Heart left ventricle (tissue), 16 donors: ENCODE measurements around the gene GBX2. TPM values are rescaled to one million over a fixed set of nuclear protein-coding genes. Genes with fewer than 3 reads are reported as not detected.

ENCODE experiments used
- ATAC-seq, 4 donors: fragments of 200-7000 bp; cut with Tn5 transposase; one replicate each; pipeline ENCODE4 v1.9.1; 2020 to 2022; ENCODE audit warnings: moderate library complexity in 4 of 4, mild to moderate bottlenecking in 3 of 4, moderate number of reproducible peaks in 1 of 4
- DNase-seq, 5 donors: peaks; one replicate each; pipeline ENCODE4 v3.0.0-alpha.2; 2020
- H3K27ac ChIP-seq, 12 donors: fragments of 200-600 bp; sonication (generic) in 4 of 12; one replicate each; pipeline versions ENCODE4 v1.5.0 to v1.8.0; 2016 to 2022; ENCODE audit warnings: mild to moderate bottlenecking in 2 of 12
- H3K27me3 ChIP-seq, 9 donors: fragments of 200-600 bp; sonication (generic) in 2 of 9; one replicate each; pipeline versions ENCODE4 v1.5.1 to v1.8.0; 2016 to 2022; ENCODE audit warnings: mild to moderate bottlenecking in 3 of 9
- H3K36me3 ChIP-seq, 9 donors: fragments of 200-600 bp; sonication (generic) in 2 of 9; one replicate each; pipeline versions ENCODE4 v1.5.0 to v1.8.0; 2018 to 2022; ENCODE audit warnings: mild to moderate bottlenecking in 2 of 9
- H3K4me1 ChIP-seq, 12 donors: fragments of 200-600 bp; sonication (generic) in 4 of 12; one replicate each; pipeline versions ENCODE4 v1.5.0 to v1.8.0; 2016 to 2022; ENCODE audit warnings: mild to moderate bottlenecking in 3 of 12
- H3K4me3 ChIP-seq, 12 donors: fragments of 200-600 bp; sonication (generic) in 4 of 12; one replicate each; pipeline versions ENCODE4 v1.5.0 to v1.8.0; 2017 to 2022; ENCODE audit warnings: mild to moderate bottlenecking in 9 of 12, moderate library complexity in 4 of 12
- H3K9me3 ChIP-seq, 12 donors: fragments of 200-600 bp; sonication (generic) in 4 of 12; one replicate each; pipeline versions ENCODE4 v1.5.0 to v1.8.0; 2016 to 2022; ENCODE audit warnings: mild to moderate bottlenecking in 1 of 12
- POLR2A ChIP-seq, 2 donors: fragments of 450-650 bp; IDR thresholded peaks; one replicate each; pipeline ENCODE4 v1.6.1; 2017; ENCODE audit warnings: antibody characterized with exemption in 2 of 2, mild to moderate bottlenecking in 2 of 2, moderate library complexity in 2 of 2
- WGBS, 4 donors: extraction: QIAGEN DNeasy Blood & Tissue Kit in 2 of 4; methylation state at CpG; one replicate each; pipeline versions ENCODE4 v1.1.5 to v1.1.7; 2013 to 2018; 5-methylcytosine and 5-hydroxymethylcytosine counted together
- intact Hi-C, 10 donors: fragments of 100-400 bp; cut with DNase I; formaldehyde crosslinking; loops; one replicate each; pipeline versions ENCODE4 v1.11.1 to v1.14.2; 2022
- polyA plus RNA-seq, 2 donors: library from polyadenylated mRNA; stranded (reverse); fragments of 200-250 nt; gene quantifications; one replicate each; pipeline ENCODE4 v1.2.3, GENCODE V29; 2013
- total RNA-seq, 9 donors: library from RNA; depleted of rRNA in 2 of 9; stranded (reverse); fragments of >200 nt in 2 of 9; fragmentation: NEBNext Ultra II Directional in 3 of 9; extraction: Animal tissue kit (Norgen Biotek cat#: 25700) in 3 of 9; gene quantifications; one replicate each; pipeline versions ENCODE4 v1.1.0 to v1.2.4, GENCODE V29; 2016 to 2023
- TF ChIP-seq, protein P1 (sequence below), 12 donors: fragments of 200-600 bp; sonication (generic) in 4 of 12; IDR thresholded peaks; one replicate each; pipeline versions ENCODE4 v1.5.0 to v1.8.0; 2018 to 2022; ENCODE audit warnings: antibody characterized with exemption in 12 of 12, mild to moderate bottlenecking in 5 of 12
- donor health status: ischemic (EF 13 %, LVEDD 7.1; RV severe dilation, severe dysfunction).
- donor health status: healthy with polysubstance abuse.
- donor health status: DM: no; HTN: yes; CAD: no.
- donor health status: DM: no; HTN: no; CAD: no.
- donor health status: ischemic (EF 25% LVEDD 6.9; RV normal size, moderate dysfunction).
- donor health status: ischemic (EF 25% LVEDD 5.7; RV mildly dilated, moderate dysfunction).
- donor health status: healthy.
- donor health status: DM: yes; HTN: yes; CAD: no.
- donor health status: ischemic (EF 35%, LVEDD 5.7; RV mildly dilated, moderate dysfunction).
- donor health status: nonischemic (EF 11% LVEDD 7.7; RV severe dilation, severe dysfunction).
- donor health status: DM: yes; HTN: yes; CAD: no.
- donor health status: PGD.
- donor health status: ischemic (EF 29% LVEDD 5.4; RV normal size, mild dysfunction).
- donor health status: nonischemic (EF 23%, LVEDD 6.1; RV moderate dilation, normal function).

The GBX2 gene
- total and polyA plus RNA-seq, 11 donors: 0.15 to 0.55 (median 0.17) TPM; not detected in 8

DNA sequence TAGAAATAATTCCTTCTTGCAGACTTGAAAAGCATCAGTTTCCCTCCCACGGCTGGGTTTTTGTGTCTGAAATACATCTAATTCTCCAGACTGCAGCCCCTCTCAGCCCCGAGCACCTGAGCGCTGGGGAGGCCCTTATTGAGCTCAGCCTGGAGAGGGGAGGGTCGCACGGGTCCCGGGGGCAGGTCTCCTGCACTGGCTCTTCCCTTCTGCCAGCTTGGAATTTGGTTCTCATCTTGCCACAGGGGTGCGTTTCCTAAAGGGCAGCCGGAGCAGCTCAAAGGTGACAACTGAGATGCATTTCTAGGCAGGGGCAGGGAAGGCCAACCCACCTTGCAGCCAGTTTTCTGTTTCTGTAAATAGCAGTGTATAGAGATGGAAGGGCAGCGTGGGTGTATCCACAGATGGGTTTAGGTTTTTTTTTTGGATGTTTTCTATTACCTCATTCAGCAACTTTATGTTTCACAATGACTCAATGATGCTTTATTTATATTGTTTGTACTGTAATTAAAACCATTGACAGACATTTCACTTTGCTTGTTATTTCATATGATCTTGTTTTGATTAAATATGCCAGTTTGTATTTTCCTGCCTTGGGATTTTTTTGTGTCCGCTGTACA, 37.0 kb downstream of the GBX2 start:
- H3K27me3 ChIP-seq: no peaks in the 10 kb centered on the region
- intact Hi-C loops: no loop called here
- WGBS, 4 donors: 84 to 91% (median 88%) methylated on average over 10 of the region's 10 CpGs
- ATAC-seq: no peak
- no peak overlapping the region for H3K27ac ChIP-seq
- no peaks in the 10 kb centered on the region for H3K9me3 ChIP-seq
- H3K4me3 ChIP-seq: no peak overlapping the region
- peaks cover 0 to 14% (median under 1%) of the 10 kb centered on the region in 9 donors for H3K36me3 ChIP-seq
- no peak for DNase-seq
- TF ChIP-seq POLR2A (IDR thresholded peaks at IDR 0.05): no peak
- TF ChIP-seq, protein P1, sequence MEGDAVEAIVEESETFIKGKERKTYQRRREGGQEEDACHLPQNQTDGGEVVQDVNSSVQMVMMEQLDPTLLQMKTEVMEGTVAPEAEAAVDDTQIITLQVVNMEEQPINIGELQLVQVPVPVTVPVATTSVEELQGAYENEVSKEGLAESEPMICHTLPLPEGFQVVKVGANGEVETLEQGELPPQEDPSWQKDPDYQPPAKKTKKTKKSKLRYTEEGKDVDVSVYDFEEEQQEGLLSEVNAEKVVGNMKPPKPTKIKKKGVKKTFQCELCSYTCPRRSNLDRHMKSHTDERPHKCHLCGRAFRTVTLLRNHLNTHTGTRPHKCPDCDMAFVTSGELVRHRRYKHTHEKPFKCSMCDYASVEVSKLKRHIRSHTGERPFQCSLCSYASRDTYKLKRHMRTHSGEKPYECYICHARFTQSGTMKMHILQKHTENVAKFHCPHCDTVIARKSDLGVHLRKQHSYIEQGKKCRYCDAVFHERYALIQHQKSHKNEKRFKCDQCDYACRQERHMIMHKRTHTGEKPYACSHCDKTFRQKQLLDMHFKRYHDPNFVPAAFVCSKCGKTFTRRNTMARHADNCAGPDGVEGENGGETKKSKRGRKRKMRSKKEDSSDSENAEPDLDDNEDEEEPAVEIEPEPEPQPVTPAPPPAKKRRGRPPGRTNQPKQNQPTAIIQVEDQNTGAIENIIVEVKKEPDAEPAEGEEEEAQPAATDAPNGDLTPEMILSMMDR (IDR thresholded peaks at IDR 0.05): no peak
- H3K4me1 ChIP-seq: no peaks in the 10 kb centered on the region

DNA sequence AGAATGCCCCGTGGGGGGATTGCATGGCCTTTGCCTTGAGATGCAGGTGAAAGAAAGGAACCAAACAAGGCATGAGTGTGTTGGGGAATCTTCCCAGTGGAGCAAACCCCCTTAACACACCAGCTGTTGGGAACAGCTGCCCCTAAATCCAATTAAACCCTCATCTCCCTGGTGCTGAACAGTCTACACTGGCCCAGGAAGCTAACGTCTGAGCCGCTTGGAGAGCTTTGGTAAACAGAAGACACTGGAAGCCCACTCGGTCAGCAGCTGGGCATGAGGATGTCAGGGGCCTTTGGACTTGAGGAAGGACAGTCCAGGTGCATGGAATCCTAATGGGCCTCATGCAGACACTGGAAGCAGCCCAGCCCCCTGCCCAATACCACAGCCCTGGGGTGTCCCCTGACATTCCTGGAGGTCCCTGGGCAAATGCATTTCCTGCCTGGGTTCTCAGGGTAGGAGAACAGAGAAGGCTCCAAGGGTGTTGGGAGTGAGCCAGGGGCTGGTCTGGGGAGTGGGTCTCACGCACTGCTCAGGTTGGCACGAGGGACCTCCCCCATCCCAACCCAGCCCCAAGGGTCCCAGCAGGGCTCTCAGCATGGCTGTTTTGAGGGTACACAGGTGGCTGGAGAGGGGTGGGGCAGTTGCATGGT, 37.7 kb downstream of the GBX2 start:
- 89 to 94% (median 92%) methylated on average over 6 of the region's 6 CpGs for WGBS, 4 donors
- intact Hi-C loops: no loop called here
- no peak for DNase-seq
- no peak overlapping the region for H3K4me3 ChIP-seq
- H3K27ac ChIP-seq: no peak overlapping the region
- no peaks in the 10 kb centered on the region for H3K27me3 ChIP-seq
- peaks cover 0 to 20% (median 5%) of the 10 kb centered on the region in 9 donors for H3K36me3 ChIP-seq
- ATAC-seq: no peak
- H3K9me3 ChIP-seq: no peaks in the 10 kb centered on the region
- H3K4me1 ChIP-seq: no peaks in the 10 kb centered on the region
- TF ChIP-seq, protein P1 (IDR thresholded peaks at IDR 0.05): no peak
- TF ChIP-seq POLR2A (IDR thresholded peaks at IDR 0.05): no peak

DNA sequence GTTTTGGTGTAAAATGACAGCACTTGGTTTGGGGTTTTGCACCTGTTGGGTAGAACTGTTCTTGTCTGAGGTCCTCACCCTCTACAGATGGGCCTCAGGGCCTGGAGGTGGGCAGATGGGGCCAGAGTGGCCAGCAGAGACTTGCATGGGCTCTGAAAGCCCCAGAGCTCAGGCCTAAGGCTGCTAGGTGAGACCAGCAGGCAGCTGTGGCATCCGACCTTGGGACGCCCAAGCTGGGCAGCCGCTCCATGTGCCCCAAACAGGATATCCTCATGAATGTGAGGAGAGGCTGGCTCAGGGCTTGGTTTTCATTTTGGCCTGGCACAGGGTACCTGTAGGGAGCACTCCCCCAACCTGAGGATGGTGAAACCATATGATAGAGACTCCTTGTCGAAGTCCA, 38.3 kb downstream of the GBX2 start:
- intact Hi-C loops: no loop called here
- Histone ChIP-seq H3K9me3 (no peaks in the 10 kb centered on the region), H3K27ac (no peak overlapping the region), H3K36me3 (peaks cover 0 to 26% (median 5%) of the 10 kb centered on the region in 9 donors), H3K4me3 (no peak overlapping the region), H3K27me3 (no peaks in the 10 kb centered on the region), H3K4me1 (no peaks in the 10 kb centered on the region)
- DNase-seq (no peak), ATAC-seq (no peak)
- TF ChIP-seq, protein P1 (IDR thresholded peaks at IDR 0.05): no peak
- TF ChIP-seq POLR2A (IDR thresholded peaks at IDR 0.05): no peak
- WGBS, 4 donors: 93 to 100% (median 98%) methylated on average over 2 to 4 of the region's 4 CpGs

DNA sequence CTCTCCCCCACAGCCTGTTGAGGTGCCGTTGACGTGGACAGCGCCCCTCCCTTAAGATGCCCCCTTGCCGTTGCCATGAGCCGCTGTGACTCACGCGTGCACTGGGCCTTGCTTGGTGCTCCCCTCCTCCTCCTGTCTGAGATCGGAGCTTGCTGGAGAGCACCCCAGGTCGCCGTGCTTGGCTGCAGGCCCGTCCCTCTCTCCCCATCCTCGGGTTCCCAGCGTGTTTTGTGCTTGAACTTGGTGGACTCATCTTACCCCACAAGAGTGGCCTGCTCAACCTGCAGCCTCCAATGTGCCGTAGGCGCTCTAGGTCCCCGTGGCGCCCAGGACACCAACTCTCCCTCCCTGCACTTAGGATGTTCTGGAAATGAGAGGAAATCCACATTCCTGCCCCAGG, 39.9 kb downstream of the GBX2 start:
- H3K9me3 ChIP-seq: no peaks in the 10 kb centered on the region
- peaks cover 0 to 42% (median 20%) of the 10 kb centered on the region in 9 donors for H3K36me3 ChIP-seq
- DNase-seq (no peak), ATAC-seq (no peak)
- intact Hi-C loops: no loop called here
- no peaks in the 10 kb centered on the region for H3K27me3 ChIP-seq
- TF ChIP-seq POLR2A (IDR thresholded peaks at IDR 0.05): no peak
- WGBS, 4 donors: 92 to 94% (median 92%) methylated on average over 17 of the region's 17 CpGs
- no peak overlapping the region for H3K4me3 ChIP-seq
- H3K27ac ChIP-seq: no peak overlapping the region
- H3K4me1 ChIP-seq: no peaks in the 10 kb centered on the region
